ENCODE data around the gene ADAMTS14.

DNA sequence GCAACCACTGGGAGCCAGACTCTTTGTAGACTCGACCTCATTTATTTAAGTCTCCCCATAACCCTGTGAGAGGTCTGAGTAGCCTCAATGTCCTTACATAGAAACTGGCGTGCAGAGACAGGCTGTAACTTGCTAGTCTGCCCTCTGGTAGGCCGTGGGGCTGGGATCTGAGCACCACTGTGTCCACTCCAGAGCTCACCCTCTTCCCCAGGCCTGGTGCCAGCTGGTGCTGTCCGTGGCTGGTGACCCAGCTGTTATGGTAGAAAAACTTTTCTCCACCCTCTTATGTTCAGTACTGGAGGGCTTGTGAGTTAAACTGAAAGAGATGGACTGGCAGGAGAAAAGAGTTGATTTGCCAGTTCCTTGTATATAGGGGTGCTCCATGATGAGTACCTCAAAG is 41.9 kb downstream of the ADAMTS14 start:
- TF ChIP-seq, protein P1, sequence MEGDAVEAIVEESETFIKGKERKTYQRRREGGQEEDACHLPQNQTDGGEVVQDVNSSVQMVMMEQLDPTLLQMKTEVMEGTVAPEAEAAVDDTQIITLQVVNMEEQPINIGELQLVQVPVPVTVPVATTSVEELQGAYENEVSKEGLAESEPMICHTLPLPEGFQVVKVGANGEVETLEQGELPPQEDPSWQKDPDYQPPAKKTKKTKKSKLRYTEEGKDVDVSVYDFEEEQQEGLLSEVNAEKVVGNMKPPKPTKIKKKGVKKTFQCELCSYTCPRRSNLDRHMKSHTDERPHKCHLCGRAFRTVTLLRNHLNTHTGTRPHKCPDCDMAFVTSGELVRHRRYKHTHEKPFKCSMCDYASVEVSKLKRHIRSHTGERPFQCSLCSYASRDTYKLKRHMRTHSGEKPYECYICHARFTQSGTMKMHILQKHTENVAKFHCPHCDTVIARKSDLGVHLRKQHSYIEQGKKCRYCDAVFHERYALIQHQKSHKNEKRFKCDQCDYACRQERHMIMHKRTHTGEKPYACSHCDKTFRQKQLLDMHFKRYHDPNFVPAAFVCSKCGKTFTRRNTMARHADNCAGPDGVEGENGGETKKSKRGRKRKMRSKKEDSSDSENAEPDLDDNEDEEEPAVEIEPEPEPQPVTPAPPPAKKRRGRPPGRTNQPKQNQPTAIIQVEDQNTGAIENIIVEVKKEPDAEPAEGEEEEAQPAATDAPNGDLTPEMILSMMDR (IDR thresholded peaks at IDR 0.05) = no peak
- no peak for TF ChIP-seq POLR2A (IDR thresholded peaks at IDR 0.05)

Data from body of pancreas (tissue), 4 donors.